ENCODE results near the gene FLNC. TPM values are rescaled to one million over a fixed set of nuclear protein-coding genes. Genes with fewer than 3 reads are reported as not detected.

FLNC gene
- total RNA-seq, 2 experiments from 2014 or later = 0.14 to 0.16 TPM

DNA sequence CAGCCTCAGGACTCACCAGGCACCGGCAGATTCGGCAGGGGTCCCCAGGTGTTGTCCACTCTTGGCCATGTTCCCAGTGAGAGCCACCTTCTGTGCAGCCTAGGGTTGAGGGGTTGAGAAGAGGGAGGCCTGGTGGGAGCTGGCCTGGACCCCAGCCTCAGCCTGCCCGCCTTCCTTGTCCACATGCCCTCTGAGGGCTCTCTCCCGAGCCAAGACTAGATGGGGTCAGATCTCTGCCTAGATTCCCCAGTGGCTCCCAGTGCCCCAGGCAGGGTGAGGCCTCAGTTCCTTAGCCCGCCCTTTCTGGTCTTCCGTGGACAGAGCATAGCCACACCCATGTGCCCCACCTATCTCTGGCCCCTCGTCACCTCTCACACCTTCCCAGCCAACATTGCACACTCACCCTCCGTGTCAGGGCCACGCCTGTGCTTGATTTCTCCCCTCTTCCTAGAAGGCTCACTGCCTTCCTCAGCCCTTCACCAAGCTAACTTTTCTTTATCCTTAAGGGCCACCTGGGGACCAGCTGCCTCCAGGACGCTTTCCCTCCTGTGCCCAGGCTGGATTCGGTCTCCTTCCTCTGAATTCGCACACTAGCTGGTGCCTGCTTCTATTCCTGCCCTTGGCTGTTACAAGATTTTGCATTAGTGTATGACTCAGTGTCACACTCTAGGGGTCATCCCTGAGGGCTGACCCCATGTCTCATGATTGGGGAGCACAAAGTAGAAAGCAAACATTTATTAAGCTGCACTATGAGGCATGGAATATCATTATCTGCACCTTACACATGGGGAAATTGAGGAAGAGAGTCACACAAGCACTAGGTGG is 72.8 kb downstream of the FLNC start:
- H3K9me3 Mint-ChIP-seq = peaks cover 4% of the 10 kb centered on the region
- DNase-seq (no peak), ATAC-seq (no peak)
- H3K4me3 Mint-ChIP-seq = no peak overlapping the region
- peaks cover 14% of the 10 kb centered on the region for H3K27me3 Mint-ChIP-seq
- TF ChIP-seq, protein P1, sequence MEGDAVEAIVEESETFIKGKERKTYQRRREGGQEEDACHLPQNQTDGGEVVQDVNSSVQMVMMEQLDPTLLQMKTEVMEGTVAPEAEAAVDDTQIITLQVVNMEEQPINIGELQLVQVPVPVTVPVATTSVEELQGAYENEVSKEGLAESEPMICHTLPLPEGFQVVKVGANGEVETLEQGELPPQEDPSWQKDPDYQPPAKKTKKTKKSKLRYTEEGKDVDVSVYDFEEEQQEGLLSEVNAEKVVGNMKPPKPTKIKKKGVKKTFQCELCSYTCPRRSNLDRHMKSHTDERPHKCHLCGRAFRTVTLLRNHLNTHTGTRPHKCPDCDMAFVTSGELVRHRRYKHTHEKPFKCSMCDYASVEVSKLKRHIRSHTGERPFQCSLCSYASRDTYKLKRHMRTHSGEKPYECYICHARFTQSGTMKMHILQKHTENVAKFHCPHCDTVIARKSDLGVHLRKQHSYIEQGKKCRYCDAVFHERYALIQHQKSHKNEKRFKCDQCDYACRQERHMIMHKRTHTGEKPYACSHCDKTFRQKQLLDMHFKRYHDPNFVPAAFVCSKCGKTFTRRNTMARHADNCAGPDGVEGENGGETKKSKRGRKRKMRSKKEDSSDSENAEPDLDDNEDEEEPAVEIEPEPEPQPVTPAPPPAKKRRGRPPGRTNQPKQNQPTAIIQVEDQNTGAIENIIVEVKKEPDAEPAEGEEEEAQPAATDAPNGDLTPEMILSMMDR (IDR thresholded peaks at IDR 0.05) = no peak
- H3K36me3 Mint-ChIP-seq (ENCODE audit: low read depth) = no peaks in the 10 kb centered on the region
- intact Hi-C loops (cut with micrococcal nuclease) = loop anchor here (5.0 kb wide), 1 partner anchor 189 kb away; no protein-coding TSS in a partner anchor
- no peak overlapping the region for H3K27ac Mint-ChIP-seq
- CTCF ChIA-PET = interaction anchor here (0.7 to 2.9 kb wide), 5 partner anchors 9 to 229 kb away, joined by 3 to 25 read pairs (median 4); no protein-coding TSS in a partner anchor
- POLR2A ChIA-PET = no interaction called here
- no peaks in the 10 kb centered on the region for H3K4me1 Mint-ChIP-seq (ENCODE audit: low read depth)

- DNase-seq (no peak), ATAC-seq (no peak)
- Mint-ChIP-seq H3K36me3 (ENCODE audit: low read depth) (no peaks in the 10 kb centered on the region), H3K27me3 (peaks cover 18% of the 10 kb centered on the region), H3K9me3 (no peaks in the 10 kb centered on the region), H3K4me3 (no peak overlapping the region), H3K27ac (no peak overlapping the region), H3K4me1 (ENCODE audit: low read depth) (no peaks in the 10 kb centered on the region)
- intact Hi-C loops (cut with micrococcal nuclease) = loop anchor here (5.0 kb wide), 1 partner anchor 189 kb away; no protein-coding TSS in a partner anchor
- ChIA-PET POLR2A (no interaction called here), CTCF (interaction anchor here (0.7 to 2.9 kb wide), 5 partner anchors 8 to 230 kb away, joined by 3 to 25 read pairs (median 4); no protein-coding TSS in a partner anchor)
- TF ChIP-seq, protein P1 (IDR thresholded peaks at IDR 0.05) = no peak
Measured at GRCh38 chr7:128903621-128904361, 73.6 kb downstream of the FLNC start.

GRCh38 chr7:128904381-128905197 is 74.4 kb downstream of the FLNC start:
- POLR2A ChIA-PET = no interaction called here

DNA sequence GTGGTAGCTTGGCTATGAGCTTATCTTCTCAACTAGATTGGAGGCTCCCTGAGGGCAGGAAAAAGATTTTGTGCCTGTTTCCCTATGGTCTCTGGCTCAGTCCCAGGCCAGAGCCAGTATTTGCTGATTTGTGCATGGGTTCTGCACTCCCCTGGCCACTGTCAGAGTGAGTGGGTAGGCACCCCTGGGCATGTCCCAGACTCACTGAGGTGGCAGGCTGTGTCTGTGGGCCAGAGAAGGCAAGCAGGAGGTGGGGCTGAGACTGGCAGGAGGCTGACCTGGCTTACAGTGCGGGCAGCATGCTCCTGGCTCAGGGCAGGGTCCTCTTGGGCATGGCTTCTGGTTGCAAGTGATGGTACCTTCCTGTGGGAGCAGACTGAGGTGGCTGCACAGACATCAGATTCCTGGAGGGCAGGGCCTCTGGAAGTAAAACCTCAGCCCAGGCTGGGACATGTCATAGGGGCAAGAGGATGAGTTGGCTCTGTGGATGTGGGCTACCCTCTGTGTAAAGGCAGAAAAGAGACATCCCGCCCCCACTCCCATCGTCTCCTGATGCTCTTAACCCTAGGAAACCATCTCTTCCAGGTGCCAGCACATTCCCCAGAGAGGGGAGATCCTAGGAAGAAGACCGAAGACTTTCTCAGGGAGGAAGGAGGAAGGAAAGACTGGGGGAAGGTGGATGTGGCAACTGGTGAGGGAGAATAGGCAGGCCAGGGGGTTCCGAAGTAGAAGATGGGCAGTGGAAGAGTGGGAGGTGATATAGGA is 76.0 kb downstream of the FLNC start:
- H3K4me3 Mint-ChIP-seq = no peak overlapping the region
- DNase-seq = no peak
- TF ChIP-seq, protein P1 (IDR thresholded peaks at IDR 0.05) = no peak

More at GRCh38 chr7:128904381-128905197, 74.4 kb downstream of the FLNC start:
- H3K4me3 Mint-ChIP-seq = no peak overlapping the region
- no peaks in the 10 kb centered on the region for H3K36me3 Mint-ChIP-seq (ENCODE audit: low read depth)
- no peaks in the 10 kb centered on the region for H3K4me1 Mint-ChIP-seq (ENCODE audit: low read depth)
- peak; percentile 25 for DNase-seq
- ATAC-seq = peak; percentile 91
- H3K9me3 Mint-ChIP-seq = no peaks in the 10 kb centered on the region
- H3K27me3 Mint-ChIP-seq = peaks cover 24% of the 10 kb centered on the region
- intact Hi-C loops (cut with micrococcal nuclease) = loop anchor here (5.0 kb wide), 1 partner anchor 188 kb away; no protein-coding TSS in a partner anchor
- no peak overlapping the region for H3K27ac Mint-ChIP-seq
- CTCF ChIA-PET = interaction anchor here (1.3 to 2.9 kb wide), 4 partner anchors 21 to 187 kb away, joined by 3 to 25 read pairs (median 6); no protein-coding TSS in a partner anchor
- TF ChIP-seq, protein P1 (IDR thresholded peaks at IDR 0.05) = peak; percentile 71

More for the DNA sequence above, 76.0 kb downstream of the FLNC start:
- CTCF ChIA-PET = interaction anchor here (1.4 to 3.1 kb wide), 2 partner anchors 22 to 185 kb away, joined by 3 to 14 read pairs; no protein-coding TSS in a partner anchor
- Mint-ChIP-seq H3K4me1 (ENCODE audit: low read depth) (no peaks in the 10 kb centered on the region), H3K9me3 (no peaks in the 10 kb centered on the region), H3K27ac (no peak overlapping the region), H3K36me3 (ENCODE audit: low read depth) (no peaks in the 10 kb centered on the region), H3K27me3 (peaks cover 34% of the 10 kb centered on the region)
- POLR2A ChIA-PET = no interaction called here
- ATAC-seq = no peak
- intact Hi-C loops (cut with micrococcal nuclease) = no loop called here
